ENCODE results near the gene PHF21A. TPM values are rescaled to one million over a fixed set of nuclear protein-coding genes. Genes with fewer than 3 reads are reported as not detected.

Gene PHF21A
- total RNA-seq, 4 donors from 2014 or later = 28.5 to 53.9 (median 42.2) TPM

GRCh38 chr11:46106530-46107407 is 14.5 kb downstream of the PHF21A start:
- no peaks in the 10 kb centered on the region for H3K27me3 ChIP-seq
- no peak for ATAC-seq
- no peaks in the 10 kb centered on the region for H3K36me3 ChIP-seq
- H3K4me1 ChIP-seq = peaks cover 3 to 53% (median 18%) of the 10 kb centered on the region in 3 donors
- H3K4me3 ChIP-seq = no peak overlapping the region
- WGBS, 2 donors (ENCODE audit: low coverage in 1 of 2) = 51 to 77% methylated on average over 5 of the region's 5 CpGs
- TF ChIP-seq POLR2A (IDR thresholded peaks at IDR 0.05) = no peak
- no peak for TF ChIP-seq CTCF (IDR thresholded peaks at IDR 0.05)
- H3K27ac ChIP-seq = no peak overlapping the region
- H3K9me3 ChIP-seq = no peaks in the 10 kb centered on the region

- WGBS, 2 donors (ENCODE audit: low coverage in 1 of 2) = 78 to 83% methylated on average over 2 of the region's 2 CpGs
Measured at GRCh38 chr11:46105926-46106325, 15.3 kb downstream of the PHF21A start.

GRCh38 chr11:46105134-46105628 is 16.1 kb downstream of the PHF21A start:
- peaks cover 8 to 57% (median 18%) of the 10 kb centered on the region in 3 donors for H3K4me1 ChIP-seq
- no peak overlapping the region for H3K27ac ChIP-seq
- H3K4me3 ChIP-seq = no peak overlapping the region
- ATAC-seq = no peak
- H3K27me3 ChIP-seq = no peaks in the 10 kb centered on the region
- no peaks in the 10 kb centered on the region for H3K36me3 ChIP-seq
- no peak for TF ChIP-seq POLR2A (IDR thresholded peaks at IDR 0.05)
- no peak for TF ChIP-seq POLR2AphosphoS5 (IDR thresholded peaks at IDR 0.05)
- TF ChIP-seq CTCF (IDR thresholded peaks at IDR 0.05) = no peak
- TF ChIP-seq EP300 (IDR thresholded peaks at IDR 0.05) = no peak
- WGBS, 2 donors (ENCODE audit: low coverage in 1 of 2) = 35 to 42% methylated on average over 4 to 6 of the region's 6 CpGs
- H3K9me3 ChIP-seq = no peaks in the 10 kb centered on the region

More at GRCh38 chr11:46105926-46106325, 15.3 kb downstream of the PHF21A start:
- Histone ChIP-seq H3K9me3 (no peaks in the 10 kb centered on the region), H3K27ac (no peak overlapping the region), H3K27me3 (no peaks in the 10 kb centered on the region), H3K4me1 (peaks cover 3 to 51% (median 18%) of the 10 kb centered on the region in 3 donors), H3K4me3 (no peak overlapping the region), H3K36me3 (no peaks in the 10 kb centered on the region)
- ATAC-seq = no peak
- TF ChIP-seq EP300 (IDR thresholded peaks at IDR 0.05) (no peak), POLR2A (IDR thresholded peaks at IDR 0.05) (no peak), POLR2AphosphoS5 (IDR thresholded peaks at IDR 0.05) (no peak), CTCF (IDR thresholded peaks at IDR 0.05) (no peak)

GRCh38 chr11:46102843-46103242 is 18.4 kb downstream of the PHF21A start:
- H3K27me3 ChIP-seq = no peaks in the 10 kb centered on the region
- no peak overlapping the region for H3K27ac ChIP-seq
- no peaks in the 10 kb centered on the region for H3K9me3 ChIP-seq
- no peak for ATAC-seq
- H3K36me3 ChIP-seq = no peaks in the 10 kb centered on the region
- no peak for TF ChIP-seq CTCF (IDR thresholded peaks at IDR 0.05)
- no peak for TF ChIP-seq POLR2AphosphoS5 (IDR thresholded peaks at IDR 0.05)
- no peak for TF ChIP-seq EP300 (IDR thresholded peaks at IDR 0.05)
- TF ChIP-seq POLR2A (IDR thresholded peaks at IDR 0.05) = no peak
- peaks cover 6 to 76% (median 21%) of the 10 kb centered on the region in 3 donors for H3K4me1 ChIP-seq
- 81 to 92% methylated on average over 5 to 6 of the region's 6 CpGs for WGBS, 2 donors (ENCODE audit: low coverage in 1 of 2)
- no peak overlapping the region for H3K4me3 ChIP-seq

- H3K9me3 ChIP-seq = no peaks in the 10 kb centered on the region
- 77 to 82% methylated on average over 3 of the region's 3 CpGs for WGBS, 2 donors (ENCODE audit: low coverage in 1 of 2)
- TF ChIP-seq POLR2A (IDR thresholded peaks at IDR 0.05) = no peak
- TF ChIP-seq CTCF (IDR thresholded peaks at IDR 0.05) = no peak
- TF ChIP-seq POLR2AphosphoS5 (IDR thresholded peaks at IDR 0.05) = no peak
- no peak for TF ChIP-seq EP300 (IDR thresholded peaks at IDR 0.05)
- no peak for ATAC-seq
- H3K4me1 ChIP-seq = peaks cover 6 to 62% (median 16%) of the 10 kb centered on the region in 3 donors
- H3K4me3 ChIP-seq = no peak overlapping the region
- H3K27me3 ChIP-seq = no peaks in the 10 kb centered on the region
- no peaks in the 10 kb centered on the region for H3K36me3 ChIP-seq
- no peak overlapping the region for H3K27ac ChIP-seq
Measured at GRCh38 chr11:46100670-46101069, 20.6 kb downstream of the PHF21A start.

Measured in gastroesophageal sphincter (tissue), 4 donors.